HG03558 (cell line): ENCODE results near the gene RPLP2.

Source experiments
- ATAC-seq: cut with Tn5 transposase; IDR thresholded peaks from one replicate; pipeline ENCODE4 v1.9.1; 2021; ENCODE audit warnings: moderate number of reproducible peaks; ENCODE audit not compliant: unreplicated experiment; ENCODE audit errors: extremely low read depth

RPLP2 gene

DNA sequence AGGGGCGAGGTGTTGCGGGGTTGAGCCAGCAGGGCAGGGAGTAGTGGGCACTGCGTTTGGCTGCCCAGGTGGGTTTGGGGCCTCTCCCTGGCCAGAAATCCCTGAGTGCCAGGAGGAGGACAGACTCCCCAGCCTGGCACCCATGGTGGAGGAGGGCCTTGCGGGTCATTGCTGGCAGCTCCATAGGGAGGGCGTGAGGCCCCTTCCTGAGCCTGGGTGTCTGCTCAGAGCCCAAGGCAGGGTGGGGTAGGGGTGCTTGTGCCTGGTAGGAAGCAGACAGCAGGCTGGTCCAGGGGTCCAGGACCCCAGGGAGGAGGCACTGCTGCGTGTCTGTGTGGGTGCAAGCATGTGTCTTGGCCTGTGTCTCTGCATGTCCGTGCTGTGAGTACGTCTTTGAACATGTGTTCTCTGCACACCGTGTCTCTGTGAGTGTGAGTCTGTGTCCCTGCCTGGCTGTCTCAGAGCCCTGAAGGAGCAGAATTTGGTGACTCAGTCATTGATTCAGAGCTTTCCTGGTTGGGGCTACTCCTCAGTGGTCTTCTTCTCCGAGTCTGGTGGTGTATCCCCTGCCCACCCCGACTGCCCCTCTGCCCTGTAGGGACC is 36.8 kb downstream of the RPLP2 start:
- ATAC-seq: no peak

DNA sequence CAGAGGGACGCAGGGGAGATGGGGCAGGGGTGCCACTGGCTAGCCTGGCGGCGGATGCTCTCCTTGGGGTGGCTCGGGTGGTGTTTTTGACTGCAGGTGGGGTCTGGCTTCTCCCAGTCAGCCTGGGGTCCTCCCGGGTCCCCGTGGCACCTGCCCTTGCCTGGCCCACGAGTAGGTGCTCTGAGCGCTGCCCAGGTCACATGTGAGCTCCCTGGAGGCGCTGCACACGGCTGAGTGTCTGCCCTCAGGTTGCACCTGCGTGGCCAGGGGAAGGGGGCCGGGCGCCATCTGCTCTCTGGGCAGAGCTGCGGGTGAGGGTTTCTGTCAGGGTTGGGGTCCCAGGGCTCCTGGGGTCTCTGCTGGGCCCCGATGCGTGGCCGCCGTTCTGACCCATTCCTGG is 38.1 kb downstream of the RPLP2 start:
- no peak for ATAC-seq

DNA sequence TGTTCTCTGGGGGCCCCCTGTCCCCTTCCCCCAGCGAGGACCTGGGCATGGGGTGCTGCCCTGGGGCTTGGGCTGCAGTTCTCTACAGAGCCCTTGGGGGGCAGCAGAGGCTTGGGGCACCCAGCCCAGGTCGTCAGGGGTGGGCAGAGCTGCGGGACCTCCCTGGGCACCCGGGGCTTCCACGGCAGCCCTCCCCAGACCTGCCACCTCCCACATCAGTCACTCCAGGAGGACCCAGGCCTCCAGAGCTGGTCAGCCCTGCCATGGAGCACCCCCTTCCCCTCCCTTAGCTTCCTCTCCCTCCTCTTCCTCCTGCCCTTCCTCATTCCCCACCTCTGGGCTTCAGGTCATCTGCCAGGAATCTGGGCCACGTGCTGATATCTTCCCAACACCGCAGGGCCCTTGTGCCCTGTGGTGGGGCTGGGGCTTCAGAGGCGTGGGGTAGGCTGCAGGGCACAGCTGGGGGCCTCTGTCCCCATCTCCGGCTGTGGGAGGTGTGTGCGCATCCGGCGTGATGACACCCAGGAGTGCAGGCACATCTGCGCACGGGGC is 38.7 kb downstream of the RPLP2 start:
- no peak for ATAC-seq

DNA sequence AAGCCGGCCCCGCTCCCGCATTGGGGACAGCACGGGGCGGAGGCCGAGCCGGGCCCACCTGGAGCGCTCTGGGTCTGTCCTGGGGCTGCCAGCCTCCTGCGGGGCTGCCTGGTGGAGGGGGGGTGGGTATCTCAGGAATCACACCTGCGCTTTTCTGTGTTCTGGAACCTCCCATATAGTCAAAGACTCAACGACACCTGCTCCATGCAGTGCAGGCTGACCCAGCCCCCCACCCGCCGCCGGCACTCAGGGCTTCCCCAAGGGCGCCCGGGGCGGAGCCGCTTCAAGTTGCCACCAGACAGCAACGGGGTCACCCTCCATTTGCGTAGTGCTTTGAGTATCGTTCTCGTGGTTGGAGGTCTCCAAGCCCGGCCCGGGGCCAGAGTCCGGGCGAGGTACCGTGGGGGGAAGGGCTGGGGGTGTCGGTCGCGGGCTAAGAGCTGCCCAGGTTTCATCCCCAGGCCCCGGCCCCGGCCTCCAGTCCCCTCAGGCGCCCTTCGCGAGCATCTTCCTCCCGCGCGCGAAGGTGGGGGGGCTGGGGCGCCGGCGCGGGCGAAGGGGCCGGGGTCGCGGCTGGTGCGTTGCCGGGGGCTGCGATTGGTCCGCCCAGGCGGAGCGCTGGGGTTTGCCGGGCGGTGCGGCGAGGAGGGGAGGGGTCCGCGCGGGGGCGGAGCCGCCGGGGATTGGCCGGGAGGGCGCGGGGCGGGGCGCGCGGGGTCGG is 39.5 kb downstream of the RPLP2 start:
- no peak for ATAC-seq

DNA sequence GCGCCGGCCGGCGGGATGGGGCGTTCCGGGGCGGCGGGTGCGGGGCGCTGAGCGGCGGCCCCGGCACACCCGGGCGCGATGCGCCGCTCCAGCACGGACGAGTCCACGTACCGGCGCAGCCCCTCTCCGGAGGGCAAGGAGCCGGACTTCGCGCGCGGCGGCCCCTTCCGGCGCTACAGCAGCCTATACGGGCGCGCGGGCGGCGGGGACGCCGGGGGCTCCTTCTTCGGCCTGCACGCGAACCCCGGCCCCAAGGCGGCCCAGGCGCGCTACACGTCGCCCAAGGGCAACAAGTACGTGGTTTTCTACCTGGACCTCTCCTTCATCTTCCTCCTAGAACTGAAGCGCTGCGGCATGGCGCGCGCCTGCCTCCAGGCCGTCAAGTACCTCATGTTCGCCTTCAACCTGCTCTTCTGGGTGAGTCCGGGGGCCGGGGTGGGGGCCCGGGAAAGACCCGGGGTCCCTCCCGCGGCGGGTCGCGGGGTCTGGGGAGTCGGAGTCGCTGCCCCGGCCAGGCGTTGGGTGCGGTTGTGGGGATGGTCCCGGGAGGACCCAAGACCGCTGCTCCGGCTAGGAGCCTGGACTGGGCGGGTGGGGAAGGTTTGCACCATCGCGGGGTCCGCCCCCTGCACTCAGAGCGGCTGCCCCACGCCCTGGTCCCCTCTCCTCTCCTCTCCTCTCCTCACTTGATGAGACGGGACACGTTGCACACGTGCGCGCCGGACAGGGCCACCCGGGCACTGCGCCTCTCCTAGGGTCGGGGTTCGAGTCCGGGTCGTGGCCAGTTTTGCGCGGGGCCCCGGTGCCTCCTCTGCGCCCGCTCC is 40.4 kb downstream of the RPLP2 start:
- ATAC-seq: no peak

DNA sequence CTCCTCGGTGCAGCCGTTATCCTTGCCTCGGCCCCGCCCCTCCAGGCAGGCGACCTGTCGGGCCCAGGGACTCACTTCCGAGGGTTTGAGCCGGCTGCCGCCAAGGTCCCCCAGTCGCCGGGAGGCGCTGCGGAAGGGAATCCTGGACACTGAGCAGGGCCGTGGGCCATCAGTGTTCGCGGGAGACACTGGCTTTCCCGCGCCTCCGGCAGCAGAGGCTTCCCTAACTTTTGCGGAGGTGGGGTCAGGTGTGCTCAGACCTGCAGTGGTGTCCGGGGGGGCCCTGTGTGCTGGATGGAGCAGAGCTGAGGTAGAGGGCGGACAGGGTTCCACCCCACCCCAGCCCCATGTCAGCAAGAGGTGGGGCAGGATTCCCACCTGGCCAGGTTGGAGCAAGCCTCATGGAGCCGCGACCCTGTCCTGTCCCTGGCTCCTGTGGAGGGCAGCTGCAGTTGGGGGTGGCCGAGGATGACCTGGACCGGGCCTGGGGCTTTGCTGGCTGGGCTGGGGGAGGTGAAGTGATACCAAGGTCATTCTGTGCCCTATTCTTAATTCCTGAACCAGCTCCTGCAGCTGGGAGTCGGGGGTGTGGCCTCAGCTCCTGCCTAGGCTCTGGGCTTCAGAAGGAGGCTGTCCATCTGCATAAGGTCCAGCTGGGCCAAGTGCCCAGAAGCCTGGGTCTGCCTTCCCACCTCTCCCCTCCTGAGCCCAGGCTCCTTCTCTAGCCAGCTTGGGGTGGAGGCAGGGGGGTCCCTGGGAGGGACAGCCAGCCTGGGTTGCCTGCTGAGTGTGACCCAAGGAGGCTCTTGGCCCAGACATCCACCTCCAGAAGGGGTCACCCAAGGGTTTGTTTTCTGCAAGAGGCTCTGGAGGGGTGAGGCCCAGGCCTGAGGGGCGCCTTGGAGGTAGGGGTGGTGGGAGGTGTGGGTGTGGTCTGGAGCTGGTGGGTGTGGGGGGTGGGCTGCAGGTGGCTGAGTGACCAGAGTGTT is 41.3 kb downstream of the RPLP2 start:
- no peak for ATAC-seq

DNA sequence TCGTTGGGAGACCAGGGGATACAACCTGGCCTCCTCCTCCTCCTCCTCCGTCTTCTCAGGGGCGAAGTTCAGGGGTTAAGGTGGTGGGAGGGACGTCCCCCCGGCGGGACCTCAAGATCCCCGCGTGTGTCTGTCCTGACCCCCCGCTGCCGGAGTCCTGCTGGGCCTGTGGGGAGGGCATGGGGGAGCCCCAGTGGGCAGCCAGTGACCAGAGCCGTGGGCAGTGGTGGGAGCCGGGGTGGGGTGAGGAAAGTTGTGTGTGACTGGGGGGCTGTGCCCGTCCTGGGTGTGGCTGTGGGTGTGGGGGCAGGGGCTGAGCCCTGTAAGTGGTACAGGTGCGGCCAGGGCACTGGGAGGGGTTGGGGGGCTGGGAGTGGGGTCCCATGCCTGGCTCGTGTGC is 43.0 kb downstream of the RPLP2 start:
- no peak for ATAC-seq

DNA sequence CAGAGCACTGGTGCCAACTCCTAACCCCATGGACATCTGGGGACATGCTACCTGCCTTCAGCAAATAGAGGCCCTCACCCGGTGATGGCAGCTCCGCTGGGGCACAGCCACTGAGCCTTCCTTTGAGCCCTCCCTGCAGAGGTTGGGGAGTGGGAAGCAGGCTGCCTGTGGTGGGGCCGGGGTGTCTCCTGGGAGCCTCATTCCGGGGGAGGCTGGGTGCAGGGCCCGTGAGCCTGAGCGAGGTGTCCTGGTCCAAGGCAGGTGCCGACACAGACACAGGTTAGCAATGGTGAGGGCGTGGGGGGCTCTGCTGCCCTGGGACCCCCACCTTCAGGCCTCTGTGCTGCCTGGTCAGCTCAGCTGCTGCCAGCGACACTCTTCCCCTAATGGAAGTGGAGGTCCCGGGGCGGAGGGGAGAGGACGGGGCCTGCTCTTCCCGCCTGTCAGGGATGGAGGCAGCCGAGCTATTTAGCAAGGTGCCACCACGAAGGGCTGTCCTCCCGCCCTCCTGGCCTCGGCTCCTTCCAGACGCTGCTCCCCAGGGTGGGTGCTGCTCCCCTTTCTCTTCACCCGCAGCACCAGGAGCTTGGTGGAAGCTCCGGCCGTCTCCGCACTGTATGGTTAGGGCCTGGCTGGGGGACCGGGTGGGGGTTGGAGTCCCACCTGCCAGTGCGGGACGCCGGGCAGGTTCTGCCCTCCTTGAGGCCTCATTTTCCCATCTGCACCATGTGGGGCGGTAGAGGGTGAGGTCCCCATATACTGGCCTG is 44.1 kb downstream of the RPLP2 start:
- ATAC-seq: no peak

DNA sequence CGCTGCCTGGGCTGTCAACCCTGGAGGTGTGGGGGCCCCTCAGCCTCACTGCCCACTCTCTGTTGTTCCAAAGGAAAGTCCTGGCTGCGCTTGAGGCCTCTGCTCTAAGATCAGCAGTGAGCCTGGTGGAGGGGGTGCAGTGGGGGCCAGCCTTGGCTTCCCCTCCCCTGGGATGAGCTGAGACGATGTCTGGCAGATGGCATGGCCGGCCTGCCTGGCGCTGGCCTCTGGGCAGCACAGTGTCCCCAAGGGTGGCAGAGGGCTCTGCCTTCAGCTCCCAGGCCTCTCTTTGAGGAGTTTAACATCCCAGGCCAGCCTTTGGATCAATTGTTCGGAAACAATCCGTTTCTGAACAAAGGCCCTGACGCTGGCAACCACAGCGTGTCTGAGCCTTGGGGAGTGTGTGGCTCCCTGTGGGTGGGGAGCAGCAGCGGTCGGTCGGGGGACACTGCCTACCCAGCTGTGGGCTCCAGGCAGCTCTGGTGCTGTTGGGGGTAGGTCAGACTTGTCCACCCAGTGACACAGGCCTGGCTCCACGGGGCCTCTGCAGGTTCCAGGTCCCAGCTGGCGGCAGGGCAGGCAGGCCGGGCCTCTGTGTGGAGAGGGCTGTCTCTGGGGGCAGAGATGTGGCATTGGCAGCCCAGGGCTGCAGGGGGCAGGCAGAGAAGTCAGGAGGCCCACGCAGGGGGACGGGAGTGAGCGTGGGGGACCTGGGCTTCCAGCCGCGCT is 45.0 kb downstream of the RPLP2 start:
- no peak for ATAC-seq

DNA sequence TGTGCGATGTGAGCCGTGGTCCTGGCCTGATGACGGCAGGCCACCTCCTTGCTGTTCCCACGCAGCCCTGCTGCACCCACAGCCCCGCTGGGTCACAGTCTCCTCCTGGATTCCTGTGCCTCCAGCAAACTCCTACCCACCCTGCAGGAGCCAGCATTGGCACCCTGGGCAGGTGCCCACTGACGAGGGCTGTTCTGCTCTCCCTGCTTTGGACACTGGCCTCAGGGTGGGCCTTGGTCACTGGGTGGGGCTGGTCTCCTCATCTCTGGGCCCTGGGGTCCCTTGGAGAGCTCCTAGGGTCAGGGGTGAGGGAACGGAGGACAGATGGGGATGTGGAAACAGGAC is 45.5 kb downstream of the RPLP2 start:
- ATAC-seq: no peak

DNA sequence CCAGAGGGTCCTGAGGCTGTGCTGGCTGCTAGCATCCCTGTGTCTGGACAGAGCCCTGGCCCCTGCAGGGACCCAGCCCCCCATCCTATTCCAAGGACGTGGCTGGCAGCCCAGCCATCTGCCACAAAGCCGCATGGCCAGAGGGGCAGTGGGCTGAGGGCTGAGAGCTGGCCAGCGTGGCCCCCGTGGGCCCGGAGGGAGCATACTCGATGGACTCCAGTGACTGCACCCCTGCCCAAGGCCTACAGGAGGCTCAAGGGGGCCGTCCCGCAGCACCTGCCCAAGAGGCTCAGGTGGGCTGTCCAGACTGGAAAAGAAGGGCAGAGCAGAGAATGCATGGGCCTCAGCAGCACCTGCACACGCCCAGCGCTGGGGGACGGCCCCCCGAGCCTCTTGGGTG is 46.0 kb downstream of the RPLP2 start:
- ATAC-seq: no peak

DNA sequence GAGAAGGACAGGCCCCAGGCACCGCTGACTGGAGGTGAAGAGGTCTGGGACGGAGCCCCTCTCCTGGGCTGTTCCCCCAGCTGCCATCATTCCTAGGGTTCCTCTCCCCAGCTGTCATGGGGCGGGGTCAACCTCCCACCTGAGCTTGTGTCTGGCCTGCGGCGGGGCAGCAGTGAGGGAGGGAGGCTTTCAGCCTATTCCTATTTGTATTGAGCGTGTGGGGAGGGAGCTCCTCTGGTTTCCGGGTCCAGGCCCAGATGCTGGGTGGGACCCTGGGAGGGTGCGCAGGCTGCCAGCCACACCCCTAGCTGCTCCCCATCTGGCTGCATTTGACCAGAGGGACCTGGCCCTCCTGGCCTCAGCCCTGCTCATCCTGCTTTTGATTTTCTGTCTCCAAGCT is 46.6 kb downstream of the RPLP2 start:
- ATAC-seq: no peak

DNA sequence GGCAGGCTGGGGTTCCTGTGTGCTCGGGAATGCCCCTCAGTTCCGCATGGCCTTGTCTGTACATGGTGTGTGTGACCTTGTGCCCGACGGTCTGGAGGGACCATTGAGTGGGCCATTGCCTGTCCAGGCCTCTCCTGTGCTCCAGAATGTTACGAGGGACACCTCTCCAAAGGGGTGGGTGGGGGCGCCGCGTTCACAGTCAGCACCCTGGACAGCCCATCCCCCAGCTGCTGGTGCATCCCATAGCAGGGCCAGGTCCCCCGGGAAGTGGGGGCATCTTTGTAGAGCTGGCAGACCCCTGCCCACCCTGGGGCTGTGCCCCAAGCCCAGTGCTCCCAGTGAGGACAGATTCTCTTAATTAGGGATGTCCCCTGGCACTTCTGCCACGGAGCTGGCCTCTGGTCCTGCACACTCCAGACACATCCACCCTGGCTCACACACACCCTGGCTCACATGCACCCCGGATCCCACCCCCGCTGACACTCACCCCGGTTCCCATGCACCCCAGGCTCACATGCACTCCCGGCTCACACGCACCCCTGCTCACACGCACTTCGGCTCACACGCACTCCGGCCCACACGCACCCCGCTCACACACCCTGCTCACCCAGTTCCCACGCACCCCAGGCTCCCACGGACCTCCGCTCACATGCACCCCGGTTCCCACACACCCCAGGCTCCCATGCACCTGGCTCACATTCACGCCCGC is 48.4 kb downstream of the RPLP2 start:
- no peak for ATAC-seq

DNA sequence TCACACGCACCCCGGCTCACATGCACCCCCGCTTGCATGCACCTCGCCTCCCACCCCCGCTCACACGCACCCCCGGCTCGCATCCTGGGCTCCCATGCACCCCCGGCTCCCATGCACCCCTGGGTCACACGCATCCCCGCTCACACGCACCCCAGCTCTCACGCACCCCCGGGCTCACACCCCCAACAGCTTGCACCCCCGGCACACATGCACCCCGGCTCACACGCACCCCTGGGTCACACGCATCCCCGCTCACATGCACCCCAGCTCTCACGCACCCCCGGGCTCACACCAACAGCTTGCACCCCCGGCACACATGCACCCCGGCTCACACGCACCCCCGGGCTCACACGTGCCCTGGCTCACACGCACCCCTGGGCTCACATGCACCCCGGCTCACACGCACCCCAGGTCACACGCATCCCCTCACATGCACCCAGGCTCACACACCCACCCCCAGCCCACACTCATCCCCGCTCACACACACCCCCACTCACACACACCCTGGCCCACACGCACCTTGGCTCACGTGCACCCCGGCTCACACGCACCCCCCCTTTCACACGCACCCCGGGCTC is 49.1 kb downstream of the RPLP2 start:
- ATAC-seq: no peak

DNA sequence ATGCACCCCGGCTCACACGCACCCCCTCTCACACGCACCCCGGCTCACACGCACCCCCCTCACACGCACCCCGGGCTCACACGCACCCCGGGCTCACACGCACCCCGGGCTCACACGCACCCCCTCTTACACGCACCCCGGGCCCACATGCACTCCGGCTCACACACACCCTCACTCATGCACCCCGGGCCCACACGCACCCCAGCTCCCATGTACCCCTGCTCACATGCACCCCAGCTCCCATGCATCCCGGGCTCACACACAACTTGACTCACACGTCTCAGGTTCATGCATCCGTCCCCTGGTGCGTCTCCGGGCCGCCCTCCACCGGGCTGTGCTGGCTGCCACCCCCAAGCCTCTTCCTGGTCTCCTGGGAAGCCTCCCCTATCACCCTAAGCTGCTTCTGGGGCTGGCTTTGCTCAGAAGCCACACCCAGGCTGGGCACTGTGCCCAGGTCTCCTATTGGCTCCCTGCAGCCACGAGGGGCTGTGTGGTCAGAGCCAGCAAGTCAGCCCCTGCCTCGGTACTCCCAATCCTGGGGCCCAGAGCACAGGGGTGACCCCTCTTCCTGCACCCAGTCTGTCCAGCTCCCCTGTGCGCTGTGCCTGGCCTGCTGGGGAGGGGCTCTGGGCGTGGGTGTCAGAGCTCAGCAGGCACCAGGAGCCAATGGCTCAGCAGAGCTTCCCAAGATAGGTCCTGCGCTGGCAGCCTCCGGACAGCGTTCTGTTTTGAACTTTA is 49.8 kb downstream of the RPLP2 start:
- no peak for ATAC-seq

DNA sequence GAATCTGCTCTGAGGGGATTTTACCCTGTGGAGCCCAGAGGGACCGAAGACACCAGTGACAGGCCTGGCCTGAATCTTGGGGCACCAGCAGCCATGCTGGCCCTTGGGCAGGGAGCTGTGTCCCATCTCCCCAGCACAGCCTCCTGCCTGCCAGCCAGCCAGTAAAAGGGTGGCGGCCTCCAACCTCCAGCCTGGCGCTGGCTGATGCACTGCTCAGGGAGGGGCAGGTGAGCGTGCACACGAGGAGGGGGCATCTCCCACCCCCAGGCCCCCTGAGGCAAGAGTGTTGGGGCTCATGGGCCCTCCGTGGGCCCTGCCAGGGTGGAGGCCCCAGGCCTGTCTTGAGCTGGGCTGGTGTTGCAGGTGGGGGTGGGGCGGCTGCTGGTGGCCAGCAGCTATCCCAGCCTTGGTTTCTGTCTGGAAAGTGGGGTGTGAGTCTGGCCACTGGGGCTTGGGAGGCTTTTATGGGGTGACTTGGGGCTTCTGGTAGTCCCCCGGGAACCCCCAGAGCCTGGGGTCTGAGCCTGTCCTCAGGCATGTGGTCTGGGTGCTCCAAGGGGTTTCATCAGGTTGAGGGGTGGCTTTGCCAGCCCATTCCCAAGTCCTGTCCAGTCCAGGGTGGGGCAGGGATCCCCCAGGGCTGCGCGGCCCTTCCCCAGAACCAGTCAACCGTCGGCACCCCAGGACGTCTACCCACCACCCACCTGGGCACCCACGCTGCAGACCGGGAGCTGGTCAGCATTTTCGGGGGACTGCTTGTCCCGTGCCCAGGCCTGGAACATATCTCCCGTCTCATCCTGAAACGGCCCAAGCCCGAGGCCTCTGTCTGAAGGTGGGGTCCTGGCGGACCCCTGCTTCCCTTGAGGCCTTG is 50.7 kb downstream of the RPLP2 start:
- no peak for ATAC-seq
